AG04450 (cell line): ENCODE measurements around the gene EML1. TPM values are rescaled to one million over a fixed set of nuclear protein-coding genes. Genes with fewer than 3 reads are reported as not detected.
"Not testable (repeated sequence)": the region's sequence is repeated elsewhere in the genome, so short reads cannot be mapped to it uniquely, and the experiment has no call there.

Experiments
- CTCF ChIA-PET: fragments of 300-600, 350-600 bp; formaldehyde crosslinking; extraction: SDS; loops from one replicate; lab custom pipeline; 2022; ENCODE audit warnings: antibody characterized with exemption, inconsistent platforms; lab: Charles Lee
- POLR2A ChIA-PET: fragments of 350-600 bp; formaldehyde crosslinking; extraction: SDS; loops from one replicate; lab custom pipeline; 2021; ENCODE audit warnings: antibody characterized with exemption, inconsistent platforms; lab: Yijun Ruan, JAX
- DNase-seq: peaks from one replicate; pipeline ENCODE4 v3.0.0-alpha.2; 2011; ENCODE audit warnings: low read depth, low spot score
- H3K27ac ChIP-seq: one replicate; pipeline ENCODE4 v1.5.1; 2012; ENCODE audit warnings: low read depth, low read length, control low read depth
- H3K27me3 ChIP-seq: one replicate; pipeline ENCODE4 v1.6.0; 2012; ENCODE audit warnings: low read length; ENCODE audit not compliant: control insufficient read depth, insufficient read depth
- H3K4me3 ChIP-seq: 2 replicates; pipeline ENCODE4 v1.5.1; 2011; ENCODE audit warnings: mild to moderate bottlenecking, low read depth, low read length, control low read depth
- H3K9me3 ChIP-seq: 2 replicates; pipeline ENCODE4 v1.5.1; 2012; ENCODE audit warnings: low read length; ENCODE audit not compliant: control insufficient read depth, insufficient read depth
- polyA plus RNA-seq: library from polyadenylated mRNA; depleted of rRNA; stranded (reverse); fragments of >200 nt; gene quantifications from 2 replicates; pipeline ENCODE4 v1.2.3, GENCODE V29; 2011
- TF ChIP-seq, protein P1 (sequence below): IDR thresholded peaks from 2 replicates; pipeline ENCODE4 v1.5.1; 2011; ENCODE audit warnings: low read depth, low read length, control low read depth, inconsistent platforms

EML1 gene
- polyA plus RNA-seq, 1 experiment: 37.7 TPM

DNA sequence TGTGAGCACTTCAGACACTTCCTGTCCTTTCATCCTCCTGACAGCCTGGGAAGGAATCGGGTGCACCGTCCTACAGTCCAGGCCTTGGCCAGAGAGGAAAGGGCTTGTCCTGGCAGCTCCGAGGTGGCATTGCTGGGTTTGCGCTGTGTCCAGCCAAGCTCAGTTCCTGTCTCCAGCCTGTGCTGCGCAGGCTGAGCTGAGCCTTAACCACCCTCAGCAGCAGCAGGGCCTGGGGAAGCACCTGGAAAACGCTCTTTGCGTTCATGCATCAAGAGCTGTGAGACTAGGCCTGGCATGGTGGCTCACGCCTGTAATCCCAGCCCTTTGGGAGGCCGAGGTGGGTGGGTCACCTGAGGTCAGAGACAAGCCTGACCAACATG lies 33.7 kb upstream of the EML1 start:
- no peaks in the 10 kb centered on the region for H3K27me3 ChIP-seq
- H3K9me3 ChIP-seq: no peaks in the 10 kb centered on the region; the same call in 1 of the 2 replicates
- DNase-seq: no peak
- TF ChIP-seq, protein P1, sequence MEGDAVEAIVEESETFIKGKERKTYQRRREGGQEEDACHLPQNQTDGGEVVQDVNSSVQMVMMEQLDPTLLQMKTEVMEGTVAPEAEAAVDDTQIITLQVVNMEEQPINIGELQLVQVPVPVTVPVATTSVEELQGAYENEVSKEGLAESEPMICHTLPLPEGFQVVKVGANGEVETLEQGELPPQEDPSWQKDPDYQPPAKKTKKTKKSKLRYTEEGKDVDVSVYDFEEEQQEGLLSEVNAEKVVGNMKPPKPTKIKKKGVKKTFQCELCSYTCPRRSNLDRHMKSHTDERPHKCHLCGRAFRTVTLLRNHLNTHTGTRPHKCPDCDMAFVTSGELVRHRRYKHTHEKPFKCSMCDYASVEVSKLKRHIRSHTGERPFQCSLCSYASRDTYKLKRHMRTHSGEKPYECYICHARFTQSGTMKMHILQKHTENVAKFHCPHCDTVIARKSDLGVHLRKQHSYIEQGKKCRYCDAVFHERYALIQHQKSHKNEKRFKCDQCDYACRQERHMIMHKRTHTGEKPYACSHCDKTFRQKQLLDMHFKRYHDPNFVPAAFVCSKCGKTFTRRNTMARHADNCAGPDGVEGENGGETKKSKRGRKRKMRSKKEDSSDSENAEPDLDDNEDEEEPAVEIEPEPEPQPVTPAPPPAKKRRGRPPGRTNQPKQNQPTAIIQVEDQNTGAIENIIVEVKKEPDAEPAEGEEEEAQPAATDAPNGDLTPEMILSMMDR: no peak
- no peak overlapping the region for H3K4me3 ChIP-seq
- no peak overlapping the region for H3K27ac ChIP-seq
- ChIA-PET POLR2A (interaction anchor here (2.1 kb wide), 1 partner anchor 120 kb away, joined by 8 read pairs; no protein-coding TSS in a partner anchor), CTCF (no interaction called here)

DNA sequence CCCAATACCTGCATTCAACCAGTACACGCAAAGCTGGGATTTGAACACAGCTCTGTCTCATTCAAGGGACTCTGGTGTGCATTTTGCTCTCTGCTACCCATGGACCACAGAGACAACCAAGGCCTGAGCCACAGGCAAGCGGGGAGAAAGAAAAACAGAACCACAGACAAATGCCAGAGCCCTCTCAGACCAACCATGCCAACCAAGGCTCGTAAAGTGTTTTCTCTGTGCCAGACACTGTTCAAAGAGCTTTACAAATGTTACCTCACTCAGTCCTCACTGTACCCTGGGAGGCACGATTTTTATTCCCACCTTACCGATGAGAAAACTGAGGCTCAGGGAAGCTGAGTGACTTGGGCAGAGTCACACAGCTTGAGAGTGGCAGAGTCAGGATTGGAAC lies 32.4 kb upstream of the EML1 start:
- H3K27ac ChIP-seq: no peak overlapping the region
- TF ChIP-seq, protein P1: no peak
- H3K4me3 ChIP-seq: no peak overlapping the region
- ChIA-PET CTCF (no interaction called here), POLR2A (no interaction called here)
- DNase-seq: no peak
- no peaks in the 10 kb centered on the region; the same call in 1 of the 2 replicates for H3K9me3 ChIP-seq
- H3K27me3 ChIP-seq: no peaks in the 10 kb centered on the region

DNA sequence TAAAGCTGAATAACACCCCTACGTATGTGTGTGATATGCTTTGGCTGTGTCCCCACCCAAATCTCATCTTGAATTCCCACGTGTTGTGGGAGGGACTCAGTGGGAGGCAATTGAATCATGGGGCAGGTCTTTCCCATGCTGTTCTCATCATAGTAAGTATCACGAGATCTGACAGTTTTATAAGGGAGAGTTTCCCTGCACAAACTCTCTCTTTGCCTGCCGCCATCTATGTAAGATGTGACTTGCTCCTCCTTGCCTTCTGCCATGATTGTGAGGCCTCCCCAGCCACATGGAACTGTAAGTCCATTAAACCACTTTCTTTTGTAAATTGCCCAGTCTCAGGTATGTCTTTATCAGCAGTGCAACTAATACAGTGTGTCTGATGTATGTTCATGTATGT lies 30.3 kb upstream of the EML1 start:
- CTCF ChIA-PET, POLR2A ChIA-PET: not testable (repeated sequence)

DNA sequence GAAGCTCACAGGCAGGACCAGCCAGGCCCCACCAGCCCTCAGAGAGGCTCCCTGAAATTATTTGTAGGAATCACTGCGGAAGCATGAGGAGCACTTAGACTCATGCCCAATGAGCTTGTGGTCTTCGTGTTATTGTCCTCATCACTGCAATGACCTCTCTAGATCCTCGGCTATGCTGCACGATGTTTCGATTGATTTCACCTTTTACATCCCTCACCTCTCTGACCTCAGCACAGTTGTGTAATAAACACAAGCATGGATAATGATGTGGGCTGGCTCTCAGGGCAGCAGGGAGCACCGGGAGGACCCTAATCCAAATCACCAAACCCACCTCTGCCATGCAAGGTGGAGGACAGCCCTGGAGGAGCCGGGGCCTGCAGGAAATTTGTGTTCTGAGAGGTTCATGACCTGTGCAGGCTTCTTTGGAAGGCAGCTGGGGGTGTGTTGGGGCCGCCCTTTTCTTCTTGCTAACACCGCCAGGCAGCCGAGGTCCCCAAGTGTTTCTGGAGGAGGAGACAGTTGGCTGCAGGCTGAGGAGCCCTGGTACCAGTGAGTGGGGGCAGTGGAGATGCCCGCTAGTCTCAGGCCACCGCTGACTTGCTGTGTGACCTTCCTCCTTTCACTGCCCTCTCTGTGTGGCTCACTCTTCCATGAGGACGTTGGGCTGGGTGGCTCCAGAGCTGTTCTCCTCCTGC lies 29.5 kb upstream of the EML1 start:
- Histone ChIP-seq H3K27me3 (no peaks in the 10 kb centered on the region), H3K27ac (no peak overlapping the region), H3K9me3 (no peaks in the 10 kb centered on the region), H3K4me3 (no peak overlapping the region)
- TF ChIP-seq, protein P1: no peak
- CTCF ChIA-PET: no interaction called here
- no peak for DNase-seq
- POLR2A ChIA-PET: no interaction called here

More for the DNA sequence above, 30.3 kb upstream of the EML1 start:
- H3K27ac ChIP-seq, H3K9me3 ChIP-seq, H3K27me3 ChIP-seq, H3K4me3 ChIP-seq, DNase-seq: not testable (repeated sequence)

DNA sequence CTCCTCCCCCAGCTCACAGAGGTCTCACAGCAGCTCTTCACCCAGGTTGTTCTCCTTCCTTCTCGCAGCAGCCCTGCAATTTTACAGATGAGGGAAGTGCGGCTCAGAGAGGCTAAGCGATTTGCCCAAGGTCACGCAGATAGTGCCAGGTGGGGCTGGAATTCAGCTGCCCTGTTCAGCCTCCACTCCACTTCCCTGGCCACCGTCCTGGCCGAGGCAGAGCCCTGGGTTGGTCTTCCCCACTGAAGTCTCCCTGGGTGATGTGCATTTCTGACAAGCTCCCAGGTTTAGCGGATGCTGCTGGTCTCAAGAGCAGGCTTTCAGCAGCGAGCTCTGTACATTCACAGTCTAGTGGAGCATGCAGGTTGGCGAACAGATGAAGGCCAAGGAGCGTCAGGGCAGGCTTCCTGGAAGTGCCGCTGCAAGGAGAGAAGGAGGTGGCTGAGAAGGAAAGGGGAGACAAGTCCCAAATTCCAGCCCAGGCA lies 28.9 kb upstream of the EML1 start:
- POLR2A ChIA-PET: no interaction called here
- DNase-seq: no peak
- H3K4me3 ChIP-seq: no peak overlapping the region
- no peaks in the 10 kb centered on the region for H3K27me3 ChIP-seq
- TF ChIP-seq, protein P1: no peak
- H3K9me3 ChIP-seq: no peaks in the 10 kb centered on the region
- no peak overlapping the region for H3K27ac ChIP-seq
- CTCF ChIA-PET: no interaction called here
